GM12801 (cell line): ENCODE results near the gene SLFN12.

Source experiments
- CTCF ChIP-seq: IDR thresholded peaks from one replicate; pipeline ENCODE4 v1.5.1; 2011; ENCODE audit warnings: control low read depth; ENCODE audit not compliant: insufficient read length; ENCODE audit errors: extremely low read depth

The SLFN12 gene

GRCh38 chr17:35432176-35433074, at the start of gene SLFN12:
Gene SLFN12, minus strand, starts transcription at chr17:35432500. Its CDS starts 9,472 bp downstream, at chr17:35423028.
- TF ChIP-seq CTCF, result no peak

GRCh38 chr17:35479271-35479670, 47.0 kb upstream of the SLFN12 start:
- no peak for TF ChIP-seq CTCF

GRCh38 chr17:35477248-35477647, 44.9 kb upstream of the SLFN12 start:
- no peak for TF ChIP-seq CTCF

- no peak for TF ChIP-seq CTCF
Observed at GRCh38 chr17:35476283-35476820, 44.1 kb upstream of the SLFN12 start.

GRCh38 chr17:35468475-35468874, 36.2 kb upstream of the SLFN12 start:
- no peak for TF ChIP-seq CTCF

GRCh38 chr17:35467824-35468223, 35.5 kb upstream of the SLFN12 start:
- no peak for TF ChIP-seq CTCF

GRCh38 chr17:35460354-35460851, 28.1 kb upstream of the SLFN12 start:
- no peak for TF ChIP-seq CTCF
